Mammary microvascular endothelial cell (primary cell): Measurements from ENCODE around the gene KASH5. TPM values are rescaled to one million over a fixed set of nuclear protein-coding genes. Genes with fewer than 3 reads are reported as not detected.

Source experiments
- total RNA-seq: library from RNA; depleted of rRNA; stranded (reverse); fragments of >200 nt; gene quantifications from 2 replicates; pipeline ENCODE4 v1.2.3, GENCODE V29; 2015

The KASH5 gene, protein sequence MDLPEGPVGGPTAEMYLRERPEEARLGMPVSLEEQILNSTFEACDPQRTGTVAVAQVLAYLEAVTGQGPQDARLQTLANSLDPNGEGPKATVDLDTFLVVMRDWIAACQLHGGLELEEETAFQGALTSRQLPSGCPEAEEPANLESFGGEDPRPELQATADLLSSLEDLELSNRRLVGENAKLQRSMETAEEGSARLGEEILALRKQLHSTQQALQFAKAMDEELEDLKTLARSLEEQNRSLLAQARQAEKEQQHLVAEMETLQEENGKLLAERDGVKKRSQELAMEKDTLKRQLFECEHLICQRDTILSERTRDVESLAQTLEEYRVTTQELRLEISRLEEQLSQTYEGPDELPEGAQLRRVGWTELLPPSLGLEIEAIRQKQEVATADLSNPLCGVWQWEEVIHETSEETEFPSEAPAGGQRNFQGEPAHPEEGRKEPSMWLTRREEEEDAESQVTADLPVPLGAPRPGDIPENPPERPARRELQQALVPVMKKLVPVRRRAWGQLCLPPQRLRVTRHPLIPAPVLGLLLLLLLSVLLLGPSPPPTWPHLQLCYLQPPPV
- not detected in 2 replicates for total RNA-seq

DNA sequence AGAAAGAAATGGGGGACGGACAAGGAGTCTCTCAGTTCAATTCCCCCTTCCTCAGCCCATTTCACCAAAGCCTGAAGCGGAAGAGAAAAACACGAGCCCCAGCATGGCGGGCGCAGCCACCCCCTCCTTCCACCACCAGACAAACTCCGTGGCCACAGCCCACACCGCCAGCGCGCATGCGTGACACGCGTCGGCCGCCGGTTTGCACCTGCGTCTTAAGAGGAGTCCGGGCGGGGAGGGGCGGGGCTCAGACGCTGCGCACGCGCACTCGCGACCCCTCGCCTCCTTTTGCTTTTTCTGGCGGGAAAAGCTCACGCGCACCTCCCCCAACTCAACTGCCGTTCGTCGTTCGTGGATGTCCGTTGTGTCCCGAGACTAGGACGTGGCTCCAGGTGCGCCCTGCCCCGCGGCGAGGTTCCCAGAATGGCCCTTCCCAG, at the start of gene KASH5:
TSS of gene KASH5 (plus strand) at position 314 of the 437 bp plus-strand sequence. CDS start 2,635 bp downstream, outside the sequence.

DNA sequence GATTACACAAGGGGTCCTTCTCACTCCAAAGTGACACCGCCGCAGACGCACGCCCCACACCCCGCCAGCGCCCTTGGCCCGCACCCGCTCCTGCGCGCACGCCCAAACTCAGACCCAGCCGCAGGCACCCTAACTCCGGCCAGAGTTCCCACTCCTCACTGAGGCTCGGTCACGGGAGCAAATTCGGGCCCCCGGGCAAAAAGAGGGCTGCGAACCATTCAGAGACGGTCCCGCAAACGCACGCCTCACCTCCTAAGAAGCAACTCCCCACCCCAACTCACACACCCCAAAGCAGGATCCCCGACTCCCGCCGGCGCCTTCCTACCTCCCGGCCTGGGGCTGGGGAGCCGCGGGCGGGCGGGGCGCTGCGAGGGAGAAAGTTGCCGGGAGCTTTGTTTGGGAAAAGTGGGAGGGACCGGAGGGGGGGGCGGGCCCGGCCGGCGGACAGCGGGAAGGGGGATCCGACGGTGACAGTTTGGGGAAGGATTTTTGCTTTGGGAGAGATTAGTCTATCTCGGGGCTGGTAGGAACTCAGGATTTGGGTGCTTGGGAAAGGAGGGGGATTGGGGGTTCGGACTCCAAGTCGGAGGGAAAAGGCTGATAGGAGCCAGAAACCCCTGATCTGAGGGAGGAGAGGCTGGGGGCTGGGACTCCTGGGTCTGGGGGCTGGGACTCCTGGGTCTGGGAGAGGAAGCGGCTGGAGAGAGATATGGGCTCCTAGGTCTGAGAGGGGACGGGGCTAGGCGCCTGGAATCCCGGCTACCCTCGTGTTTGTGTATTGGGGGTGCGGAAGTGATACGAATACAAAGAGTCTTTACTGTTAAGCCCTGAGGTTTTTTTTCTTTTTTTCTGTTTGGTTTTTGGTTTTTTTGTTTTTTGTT, 25.8 kb upstream of the KASH5 start, which contains the start of gene TEAD2:
TSS of gene TEAD2 (minus strand) at position 369 of the 881 bp plus-strand sequence. CDS start 2,341 bp downstream, outside the sequence.

DNA sequence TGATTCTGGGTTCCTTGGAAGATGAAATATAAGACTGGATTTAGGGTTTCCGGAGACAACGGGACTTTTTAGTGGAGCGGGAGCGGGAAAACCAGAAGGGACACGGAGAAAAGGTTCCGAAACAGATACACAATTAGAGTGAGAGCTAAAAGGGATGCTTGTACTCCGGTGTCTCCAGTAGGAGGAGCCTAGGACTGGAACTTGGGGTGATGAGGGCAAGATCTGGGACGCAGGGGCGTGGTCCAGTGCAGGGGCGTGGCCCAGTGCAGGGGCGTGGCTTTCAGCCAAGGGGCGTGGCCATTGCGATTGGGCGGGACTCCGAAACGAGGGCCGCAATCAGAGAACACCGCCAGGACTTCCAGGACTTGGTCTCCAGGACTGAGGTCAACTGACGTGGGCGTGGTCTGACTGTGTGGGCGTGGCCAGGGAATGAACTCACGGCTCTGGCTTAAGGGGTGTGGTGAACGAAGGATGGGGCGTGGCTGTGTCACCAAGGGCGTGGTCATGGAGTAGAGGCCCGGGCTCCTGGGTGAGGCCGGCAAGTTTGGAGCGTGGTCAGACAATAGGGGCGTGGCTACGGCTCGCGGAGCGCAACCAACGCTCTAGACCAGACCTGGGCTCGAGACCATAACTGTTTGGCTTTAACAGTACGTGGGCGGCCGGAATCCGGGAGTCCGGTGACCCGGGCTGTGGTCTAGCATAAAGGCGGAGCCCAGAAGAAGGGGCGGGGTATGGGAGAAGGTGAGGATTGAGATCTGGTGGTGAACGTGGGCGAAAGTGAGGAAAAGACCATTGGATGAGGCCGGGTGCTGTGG, 24.6 kb upstream of the KASH5 start, which contains the start of gene DKKL1:
TSS of gene DKKL1 (plus strand) at position 610 of the 815 bp plus-strand sequence. CDS start at position 732, 122 bp downstream.

DNA sequence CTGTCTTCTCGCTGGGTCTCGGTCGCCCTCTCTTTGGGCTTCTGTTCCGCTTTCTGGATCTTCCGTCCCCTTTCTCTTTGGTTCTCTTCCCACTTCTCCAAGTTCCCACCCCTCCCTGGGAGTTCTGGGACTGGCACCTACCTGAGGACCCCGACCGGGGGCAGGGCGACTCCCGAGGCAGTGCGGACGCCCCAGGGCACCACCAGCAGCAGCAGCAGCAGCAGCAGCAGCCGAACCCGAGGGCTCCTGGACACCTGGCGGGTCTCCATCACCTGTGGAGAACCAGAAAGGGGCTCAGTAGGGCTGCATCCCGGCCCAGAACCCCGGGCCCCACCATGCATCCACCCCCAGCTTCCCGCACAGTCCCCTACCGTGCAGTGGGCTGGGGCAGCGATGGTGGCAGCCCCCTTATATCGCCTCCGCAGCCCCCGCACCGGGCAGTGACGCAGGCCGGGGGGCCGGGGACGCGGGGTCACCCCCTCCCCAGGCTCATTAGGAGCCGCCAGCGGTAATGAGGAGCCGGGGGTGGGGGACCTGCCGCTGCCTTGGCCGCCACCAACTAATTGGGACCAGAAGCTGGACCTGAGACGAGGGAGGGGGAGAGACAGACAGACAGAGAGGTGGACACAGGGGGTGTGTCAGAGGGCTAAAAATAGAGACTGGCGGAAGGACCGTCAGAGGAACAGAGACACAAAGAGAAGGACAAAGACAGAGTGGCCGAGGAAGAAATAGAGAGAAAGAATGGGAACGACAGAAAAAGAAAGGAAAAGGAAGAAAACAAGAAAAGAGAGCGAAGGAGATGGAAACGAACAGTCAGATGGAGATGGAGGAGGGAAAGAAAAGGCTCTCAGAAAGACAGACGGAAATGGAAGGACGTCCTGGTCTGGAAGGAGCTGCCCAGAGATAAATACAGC, 35.3 kb downstream of the KASH5 start, which contains the start of gene PTH2:
TSS of gene PTH2 (minus strand) at position 371 of the 914 bp plus-strand sequence. CDS start at position 269, 102 bp downstream.

DNA sequence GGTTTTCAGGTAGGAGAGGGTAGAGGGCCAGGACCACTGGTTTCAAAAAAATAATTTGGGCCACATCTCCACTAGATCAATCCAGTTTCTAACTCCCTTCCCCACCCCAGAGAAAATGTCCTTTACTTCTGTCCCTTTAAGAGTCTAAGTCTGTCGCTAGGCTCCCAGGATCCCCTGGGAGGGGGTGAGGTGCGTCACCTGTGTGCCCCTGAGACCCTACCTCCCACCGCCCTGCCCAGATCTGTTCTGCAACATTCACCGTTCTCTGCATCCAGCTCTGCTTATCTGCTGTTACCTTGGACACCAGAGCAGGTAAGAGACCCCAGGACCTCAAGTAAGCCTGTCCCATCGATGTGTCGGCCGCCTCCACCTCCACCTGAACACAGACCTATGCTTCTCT, 37.1 kb downstream of the KASH5 start, which contains the start of gene GFY:
TSS of gene GFY (plus strand) at position 211 of the 400 bp plus-strand sequence. CDS start 1,043 bp downstream, outside the sequence.

DNA sequence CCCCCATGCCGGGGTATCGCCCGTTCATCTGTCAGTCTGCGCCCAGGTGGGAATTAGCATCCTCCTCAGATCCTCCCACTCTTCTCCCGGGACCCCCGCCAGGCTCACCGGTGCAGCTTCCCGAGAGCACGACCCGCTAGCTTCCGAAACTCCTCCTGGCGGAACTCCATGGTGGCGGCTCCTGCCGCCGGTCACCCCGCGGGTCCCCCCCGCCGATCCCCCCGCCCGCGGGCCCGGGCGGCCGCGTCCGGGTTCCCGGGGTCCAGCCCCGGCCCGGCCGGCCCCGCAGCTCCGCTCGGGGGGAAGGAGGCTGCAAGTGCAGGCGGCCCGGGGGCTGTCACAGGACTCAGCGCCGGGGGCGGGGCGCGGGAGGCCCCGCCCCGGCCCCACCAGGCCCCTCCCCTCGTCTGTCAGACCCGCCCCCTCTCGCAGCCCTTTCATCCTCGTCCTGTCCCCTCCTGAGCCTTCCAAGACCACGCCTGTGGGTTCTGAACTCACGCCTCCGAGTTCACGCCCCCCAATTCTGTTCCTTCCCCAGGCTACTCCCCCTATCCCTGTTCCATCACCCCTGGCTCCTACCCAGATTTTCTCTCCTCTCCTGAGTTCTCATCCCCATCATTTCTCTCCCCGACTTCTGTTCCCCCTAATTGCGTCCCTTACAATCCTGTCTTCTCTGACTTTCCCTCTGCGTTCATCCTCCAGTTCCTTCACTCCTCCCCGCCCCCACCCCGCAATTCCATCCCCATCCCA, 53.3 kb downstream of the KASH5 start, which contains the start of gene SLC17A7:
TSS of gene SLC17A7 (minus strand) at position 318 of the 750 bp plus-strand sequence. CDS start at position 170, 148 bp downstream.

DNA sequence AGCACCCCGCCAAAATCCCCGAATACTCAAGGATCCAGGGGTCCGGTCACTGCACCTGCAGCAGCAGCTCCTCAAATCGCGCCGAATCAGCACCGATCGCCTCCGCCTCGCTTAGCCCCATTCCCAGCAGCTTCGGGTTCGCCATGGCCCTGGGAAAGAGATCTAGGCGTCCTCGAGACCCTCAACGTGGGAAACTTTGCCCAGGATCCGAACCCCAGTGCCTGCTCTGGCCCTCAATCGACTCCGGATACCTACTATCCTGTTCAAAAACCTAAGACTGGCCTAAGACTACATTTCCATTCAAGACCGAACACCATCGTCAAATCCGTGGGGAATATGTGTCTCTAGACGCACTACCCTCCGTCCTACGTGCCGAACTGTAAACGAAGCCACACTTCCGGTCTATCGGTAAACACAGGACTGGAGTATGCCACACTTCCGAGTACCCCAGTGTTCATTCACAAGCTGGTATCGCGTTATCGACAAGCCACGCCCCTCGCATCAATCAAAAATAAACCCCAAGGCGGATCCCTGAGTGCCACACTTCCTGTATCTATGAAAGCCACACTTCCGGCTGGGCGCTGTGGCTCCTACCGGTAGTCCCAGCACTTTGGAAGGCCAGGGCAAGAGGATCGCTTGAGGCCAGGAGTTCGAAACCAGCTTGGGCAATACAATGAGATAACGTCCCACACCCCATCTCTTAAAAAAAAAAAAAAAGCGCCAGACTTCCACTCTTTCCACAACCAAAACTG, 63.6 kb downstream of the KASH5 start, which contains the start of gene PIH1D1:
TSS of gene PIH1D1 (minus strand) at position 385 of the 752 bp plus-strand sequence. CDS start at position 145, 240 bp downstream.

DNA sequence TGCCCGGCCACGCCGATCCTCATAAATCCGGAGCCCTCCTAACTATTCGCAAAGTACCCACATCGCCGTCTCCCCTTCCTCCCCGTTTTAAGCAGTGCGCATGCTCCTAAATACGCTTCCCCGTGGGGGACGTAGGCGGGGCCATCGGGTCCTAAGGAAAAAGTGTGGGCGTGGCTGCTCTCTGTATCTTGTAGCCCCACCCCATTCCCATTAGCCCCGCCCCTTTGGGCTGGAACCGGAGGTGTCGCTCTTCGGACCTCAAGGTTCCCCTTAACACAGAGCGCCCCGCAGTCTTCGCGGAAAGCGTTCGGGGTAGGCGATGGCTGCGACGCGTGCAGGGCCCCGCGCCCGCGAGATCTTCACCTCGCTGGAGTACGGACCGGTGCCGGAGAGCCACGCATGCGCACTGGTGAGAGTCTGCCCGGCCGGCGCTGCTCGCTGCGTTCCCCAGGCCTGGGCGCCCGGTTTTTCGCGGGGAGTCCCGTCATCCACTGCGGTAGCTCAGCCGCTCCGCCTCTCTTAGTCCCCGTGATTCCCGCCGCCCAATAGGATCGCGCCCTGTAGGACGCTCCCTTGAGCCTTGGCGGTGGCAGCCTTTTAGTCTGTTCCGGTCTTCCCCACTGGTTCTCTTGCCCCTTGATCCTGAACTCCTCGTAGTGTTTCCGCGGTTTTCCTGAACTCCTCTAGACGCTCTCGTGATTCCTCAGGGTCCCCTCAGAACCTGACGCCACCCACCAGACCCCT, 65.1 kb downstream of the KASH5 start, which contains the start of gene ALDH16A1:
TSS of gene ALDH16A1 (plus strand) at position 213 of the 744 bp plus-strand sequence. CDS start at position 320, 107 bp downstream.

Other genes starting within 250 kb of the KASH5 start
- not detected in 2 replicates for gene HRC, start 232.9 kb upstream of the KASH5 start, total RNA-seq
- 19.6 and 25.9 TPM in 2 replicates for gene TRPM4, start 230.5 kb upstream of the KASH5 start, total RNA-seq
- gene SLC6A16, start 63.1 kb upstream of the KASH5 start, total RNA-seq: 0.07 and 0.10 TPM in 2 replicates
- not detected in 2 replicates for gene CD37, start 52.8 kb upstream of the KASH5 start, total RNA-seq
- 56.6 and 65.2 TPM in 2 replicates for gene TEAD2, start 25.8 kb upstream of the KASH5 start, total RNA-seq
- not detected in 2 replicates for gene DKKL1, start 24.4 kb upstream of the KASH5 start, total RNA-seq
- not detected in 2 replicates for gene PTH2, start 35.2 kb downstream of the KASH5 start, total RNA-seq
- not detected in 2 replicates for gene GFY, start 37.1 kb downstream of the KASH5 start, total RNA-seq
- under 0.01 and 0.05 TPM in 2 replicates for gene SLC17A7, start 53.3 kb downstream of the KASH5 start, total RNA-seq
- gene PIH1D1, start 63.6 kb downstream of the KASH5 start, total RNA-seq: 82.1 and 96.8 TPM in 2 replicates
- 51.6 and 62.2 TPM in 2 replicates for gene ALDH16A1, start 65.0 kb downstream of the KASH5 start, total RNA-seq
- 6.1 and 7.9 TPM in 2 replicates for gene FLT3LG, start 86.0 kb downstream of the KASH5 start, total RNA-seq
- 1,790 and 1,858 TPM in 2 replicates for gene RPL13A, start 99.4 kb downstream of the KASH5 start, total RNA-seq
- gene RPS11, start 108.2 kb downstream of the KASH5 start, total RNA-seq: 3,468 and 3,616 TPM in 2 replicates
- 60.6 and 63.8 TPM in 2 replicates for gene FCGRT, start 124.4 kb downstream of the KASH5 start, total RNA-seq
- gene RCN3, start 139.8 kb downstream of the KASH5 start, total RNA-seq: 26.5 and 34.0 TPM in 2 replicates
- 104 and 111 TPM in 2 replicates for gene NOSIP, start 192.3 kb downstream of the KASH5 start, total RNA-seq
- gene PRRG2, start 193.1 kb downstream of the KASH5 start, total RNA-seq: 1.1 and 3.3 TPM in 2 replicates
- 6.5 and 8.2 TPM in 2 replicates for gene PRR12, start 202.9 kb downstream of the KASH5 start, total RNA-seq